Activated CD8-positive, alpha-beta memory T cell treated with anti-CD3 and anti-CD28 coated beads for 1 hour (primary cell): ENCODE results near the gene SULT1C2.

Experiments used
- DNase-seq, 2 donors: peaks; one replicate each; pipeline ENCODE4 v3.0.0-alpha.2; 2020; ENCODE audit warnings: low read depth in 1 of 2; ENCODE audit errors: extremely low read depth in 1 of 2

The SULT1C2 gene

GRCh38 chr2:108287169-108287568 lies 1.5 kb upstream of the SULT1C2 start:
- no peak for DNase-seq

DNA sequence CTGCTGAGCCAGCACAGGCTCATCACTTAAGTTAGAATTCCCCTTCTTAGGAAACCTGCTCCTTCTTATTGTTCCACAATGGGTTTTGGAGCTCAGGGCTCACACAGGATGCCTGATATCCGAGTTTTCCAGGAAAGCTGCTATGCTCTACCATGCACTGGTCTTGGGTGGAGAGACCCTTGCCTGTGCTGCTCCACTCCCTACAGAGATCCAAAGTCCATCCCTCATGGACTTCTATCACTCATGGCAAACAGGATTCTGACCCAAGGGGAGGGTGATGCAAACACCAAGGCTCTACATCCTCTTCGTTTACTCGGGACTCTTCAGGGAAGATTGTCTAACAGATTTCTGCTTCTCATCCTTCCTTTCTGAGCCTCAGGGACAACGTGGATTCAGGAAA lies 5.2 kb downstream of the SULT1C2 start:
- DNase-seq = no peak

GRCh38 chr2:108297436-108298141 lies 8.9 kb downstream of the SULT1C2 start:
- no peak for DNase-seq

DNA sequence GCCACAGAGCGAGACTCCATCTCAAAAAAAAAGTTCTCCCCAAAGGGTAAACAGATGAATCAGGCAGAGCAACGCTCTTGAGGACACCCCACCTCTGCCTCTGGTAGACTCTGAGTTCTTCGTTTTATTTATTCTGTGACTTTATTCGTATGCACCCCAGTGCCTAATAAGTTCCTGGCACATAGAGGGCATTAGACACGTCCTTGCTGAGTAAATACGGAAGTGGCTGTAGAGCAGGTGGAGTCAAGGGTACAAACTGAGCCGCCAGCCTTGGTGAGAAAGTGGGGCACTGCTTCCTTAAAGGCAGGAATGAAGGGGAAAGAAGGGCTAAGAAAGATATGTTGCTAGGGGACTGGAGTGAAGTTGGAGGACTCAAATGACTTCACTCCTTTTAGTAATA lies 12.9 kb downstream of the SULT1C2 start:
- DNase-seq = no peak

DNA sequence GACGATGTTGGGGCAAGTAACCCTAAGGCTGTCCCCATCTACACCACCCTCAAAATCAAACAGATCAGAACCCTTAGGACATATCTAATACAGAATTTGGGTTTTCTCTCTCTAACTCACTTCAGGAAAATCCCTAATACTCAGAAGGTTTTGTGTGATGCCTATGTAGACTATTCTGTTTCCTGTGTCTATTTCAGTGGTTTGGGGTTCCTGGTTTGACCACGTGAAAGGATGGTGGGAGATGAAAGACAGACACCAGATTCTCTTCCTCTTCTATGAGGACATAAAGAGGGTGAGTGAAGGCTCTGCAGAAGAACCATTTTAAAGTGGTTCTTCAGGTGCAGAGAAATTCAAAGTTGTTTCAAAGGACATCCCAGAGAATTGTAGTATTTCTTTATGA lies 16.3 kb downstream of the SULT1C2 start:
- DNase-seq = no peak

GRCh38 chr2:108305901-108306300 lies 17.2 kb downstream of the SULT1C2 start:
- no peak for DNase-seq

GRCh38 chr2:108309903-108310302 lies 21.2 kb downstream of the SULT1C2 start:
- no peak for DNase-seq

- DNase-seq = no peak
Observed at GRCh38 chr2:108314586-108315296, 26.0 kb downstream of the SULT1C2 start.

- no peak for DNase-seq
Observed at GRCh38 chr2:108315444-108315934, 26.8 kb downstream of the SULT1C2 start.

GRCh38 chr2:108316033-108316432 lies 27.3 kb downstream of the SULT1C2 start:
- no peak for DNase-seq

GRCh38 chr2:108316461-108317258 lies 28.0 kb downstream of the SULT1C2 start:
- no peak for DNase-seq

DNA sequence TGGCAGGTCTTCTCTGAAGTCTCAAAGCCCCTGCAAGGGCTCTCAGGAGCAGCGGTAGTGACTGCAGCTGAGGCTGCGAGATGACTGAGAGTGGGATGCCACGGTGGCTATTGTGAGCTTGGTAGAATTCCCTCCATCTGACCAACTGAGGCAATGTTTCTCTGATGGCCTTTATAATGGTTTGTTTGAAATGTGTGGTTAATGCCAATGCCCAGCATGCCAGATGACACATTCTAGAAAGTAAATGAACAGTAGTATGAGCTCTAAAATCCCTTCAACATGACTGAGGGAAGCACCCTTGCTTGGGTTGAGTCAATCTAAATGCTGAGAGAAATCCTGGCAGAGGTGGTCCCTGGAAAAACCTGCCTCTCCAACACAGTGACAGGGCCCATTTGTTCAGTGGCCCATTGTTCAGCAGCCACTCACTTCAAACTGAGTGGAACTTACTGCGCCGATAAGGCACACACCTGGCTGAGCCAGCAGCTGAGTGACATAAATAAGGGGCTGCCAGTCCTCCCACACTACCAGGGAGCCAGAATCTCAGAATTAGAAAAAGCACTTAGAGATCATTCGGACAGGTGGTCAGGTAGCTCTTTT lies 31.7 kb downstream of the SULT1C2 start:
- no peak for DNase-seq

- DNase-seq = no peak
Observed at GRCh38 chr2:108323619-108324018, 34.9 kb downstream of the SULT1C2 start.

GRCh38 chr2:108324531-108325255 lies 36.0 kb downstream of the SULT1C2 start:
- DNase-seq = no peak

- DNase-seq = no peak
Observed at GRCh38 chr2:108325756-108326155, 37.1 kb downstream of the SULT1C2 start.

DNA sequence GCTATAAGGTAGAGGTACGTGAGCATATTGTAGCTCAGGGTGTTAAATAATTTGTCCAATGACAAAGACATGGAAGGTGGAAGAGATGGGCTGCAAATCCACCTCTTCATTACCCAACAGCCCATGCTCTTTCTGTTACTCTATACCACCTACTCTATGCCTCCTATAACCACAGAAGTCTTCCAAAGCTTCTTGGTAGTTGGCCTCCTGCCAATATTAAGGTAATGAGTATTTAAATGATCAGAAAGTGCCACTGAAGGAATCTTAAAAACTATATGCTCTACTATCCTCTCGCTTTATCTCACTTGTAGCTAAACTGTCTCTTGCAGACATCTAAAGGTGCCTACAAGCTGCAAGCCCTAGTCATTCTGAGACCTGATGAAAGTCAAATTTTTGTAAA lies 41.1 kb downstream of the SULT1C2 start:
- DNase-seq = no peak

DNA sequence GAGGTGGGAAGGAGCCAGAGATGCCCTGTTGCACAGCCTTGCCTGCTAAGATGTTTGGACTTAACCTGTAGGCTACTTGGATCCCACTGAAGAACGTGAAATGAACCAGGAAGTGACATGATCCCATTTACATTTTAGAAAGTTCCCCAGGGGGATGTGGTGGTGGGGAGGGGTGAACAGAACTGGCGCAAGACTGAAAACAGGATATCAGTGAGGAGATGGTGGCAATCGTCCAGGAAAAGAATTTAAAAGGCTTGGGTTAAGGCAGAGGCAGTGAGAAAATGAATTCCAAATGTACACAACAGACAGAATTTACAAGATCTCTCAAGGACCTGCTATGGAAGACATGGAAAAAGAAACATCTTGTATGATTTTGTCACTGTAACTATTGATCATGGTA lies 42.3 kb downstream of the SULT1C2 start:
- DNase-seq = no peak

GRCh38 chr2:108345951-108346350 lies 57.3 kb downstream of the SULT1C2 start:
- no peak for DNase-seq

- DNase-seq = no peak
Observed at GRCh38 chr2:108346827-108347226, 58.1 kb downstream of the SULT1C2 start.

DNA sequence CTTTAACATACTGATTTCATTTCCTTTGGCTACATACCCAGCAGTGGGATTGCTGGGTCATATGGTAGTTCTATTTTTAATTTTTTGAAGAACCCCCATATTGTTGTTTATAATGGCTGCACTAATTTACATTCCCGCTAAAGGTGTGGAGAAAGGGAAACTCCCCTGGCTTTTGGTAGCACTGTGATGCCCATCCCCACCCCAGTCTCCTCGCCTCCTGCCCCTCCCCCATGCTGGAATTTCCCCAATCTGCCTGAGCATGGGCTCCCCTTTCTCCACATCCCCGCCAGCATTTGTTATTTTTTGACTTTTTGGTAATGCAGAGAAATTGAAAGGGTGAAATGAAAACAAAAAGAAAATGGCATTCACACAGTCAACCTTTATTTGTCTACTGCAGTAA lies 59.1 kb downstream of the SULT1C2 start:
- DNase-seq = no peak
